Skeletal muscle satellite cell (primary cell): Measurements from ENCODE around the gene GRIN2B. TPM values are rescaled to one million over a fixed set of nuclear protein-coding genes. Genes with fewer than 3 reads are reported as not detected.

Experiments used
- H3K27me3 ChIP-seq: 2 replicates; pipeline ENCODE4 v1.7.0; 2013; ENCODE audit warnings: low read length; ENCODE audit not compliant: control insufficient read depth, insufficient read depth
- H3K36me3 ChIP-seq: 2 replicates; pipeline ENCODE4 v1.7.0; 2013; ENCODE audit warnings: mild to moderate bottlenecking, control low read depth, low read length; ENCODE audit not compliant: insufficient read depth
- H3K4me1 ChIP-seq: 2 replicates; pipeline ENCODE4 v1.7.0; 2013; ENCODE audit warnings: low read length; ENCODE audit not compliant: control insufficient read depth, insufficient read depth
- H3K4me2 ChIP-seq: 2 replicates; pipeline ENCODE4 v1.7.0; 2013; ENCODE audit warnings: mild to moderate bottlenecking, low read length
- H3K4me3 ChIP-seq: 2 replicates; pipeline ENCODE4 v1.7.0; 2013; ENCODE audit warnings: low read length
- H3K9ac ChIP-seq: 2 replicates; pipeline ENCODE4 v1.7.0; 2013; ENCODE audit warnings: mild to moderate bottlenecking, low read depth, low read length, moderate library complexity
- H3K9me3 ChIP-seq: replicated peaks from 2 replicates; pipeline ENCODE4 v1.7.0; 2013; ENCODE audit warnings: mild to moderate bottlenecking, control low read depth, low read length
- total RNA-seq: library from RNA; depleted of rRNA; stranded (reverse); fragments of >200 nt; gene quantifications from 2 replicates; pipeline ENCODE4 v1.2.3, GENCODE V29; 2012; rRNA removed

GRIN2B gene
- total RNA-seq: not detected in 2 replicates

GRCh38 chr12:13981296-13981962, at the start of gene GRIN2B:
Gene GRIN2B (minus strand): TSS chr12:13981602. CDS start chr12:13866208, 115,394 bp downstream.
- Histone ChIP-seq H3K4me1 (peaks cover 3% of the 10 kb centered on the region), H3K9me3 (no peaks in the 10 kb centered on the region), H3K36me3 (no peaks in the 10 kb centered on the region), H3K4me2 (peak within 1 kb of the TSS; percentile 37), H3K27me3 (peaks cover 37% of the 10 kb centered on the region), H3K9ac (no peak within 1 kb of the TSS), H3K4me3 (no peak within 1 kb of the TSS)

- no peak overlapping the region for H3K9ac ChIP-seq
Observed at GRCh38 chr12:14026537-14026936, 45.1 kb upstream of the GRIN2B start.

GRCh38 chr12:14024591-14024990, 43.2 kb upstream of the GRIN2B start:
- no peak overlapping the region for H3K9ac ChIP-seq
- H3K9me3 ChIP-seq: no peaks in the 10 kb centered on the region
- H3K4me3 ChIP-seq: no peak overlapping the region
- H3K4me2 ChIP-seq: no peak overlapping the region
- H3K36me3 ChIP-seq: no peaks in the 10 kb centered on the region
- no peaks in the 10 kb centered on the region for H3K4me1 ChIP-seq
- no peaks in the 10 kb centered on the region for H3K27me3 ChIP-seq

More at GRCh38 chr12:14026537-14026936, 45.1 kb upstream of the GRIN2B start:
- no peaks in the 10 kb centered on the region for H3K9me3 ChIP-seq
- H3K4me3 ChIP-seq: no peak overlapping the region
- H3K36me3 ChIP-seq: no peaks in the 10 kb centered on the region
- no peaks in the 10 kb centered on the region for H3K4me1 ChIP-seq
- H3K27me3 ChIP-seq: no peaks in the 10 kb centered on the region
- H3K4me2 ChIP-seq: no peak overlapping the region

DNA sequence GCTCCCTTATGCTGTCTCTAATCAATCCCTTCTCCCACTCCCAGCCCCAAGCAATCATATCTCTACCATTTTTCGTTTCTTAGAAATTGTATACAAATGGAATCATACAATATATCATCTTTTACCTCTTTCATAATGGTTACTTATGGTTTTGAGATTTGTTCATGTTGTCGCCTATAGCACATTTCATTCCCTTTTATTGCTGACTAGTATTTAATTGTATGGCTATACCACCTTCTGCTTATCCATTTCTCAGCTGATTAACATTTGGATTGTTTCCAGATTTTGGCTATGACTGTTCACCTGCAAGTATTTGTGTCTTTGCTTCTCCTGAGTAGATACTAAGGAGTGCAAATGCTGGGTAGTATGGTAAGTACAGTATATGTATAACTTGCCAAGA, 36.7 kb upstream of the GRIN2B start:
- no peaks in the 10 kb centered on the region for H3K27me3 ChIP-seq
- H3K36me3 ChIP-seq: no peaks in the 10 kb centered on the region
- H3K9me3 ChIP-seq: no peaks in the 10 kb centered on the region
- H3K4me3 ChIP-seq: no peak overlapping the region
- H3K9ac ChIP-seq: no peak overlapping the region
- H3K4me2 ChIP-seq: no peak overlapping the region
- H3K4me1 ChIP-seq: no peaks in the 10 kb centered on the region

DNA sequence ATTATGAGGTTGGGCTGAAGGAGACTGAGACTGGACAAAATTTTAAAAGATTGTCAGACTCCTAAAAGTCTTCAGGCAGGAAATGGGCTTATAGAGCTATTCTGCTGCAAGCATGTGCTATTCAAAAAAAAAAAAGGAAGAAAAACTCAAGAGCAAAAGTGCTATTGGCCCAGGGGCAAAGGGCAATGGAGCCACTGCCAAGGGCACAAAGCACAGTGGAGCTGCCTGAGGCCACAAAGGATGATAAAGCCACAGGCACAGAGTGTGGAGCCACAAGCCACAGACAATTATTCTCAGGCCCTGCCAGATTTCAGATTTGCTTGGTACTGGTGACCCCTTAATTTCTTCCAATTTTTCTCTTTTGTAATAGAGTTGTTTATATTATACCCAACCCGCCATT, 29.6 kb upstream of the GRIN2B start:
- H3K9ac ChIP-seq: no peak overlapping the region
- H3K4me1 ChIP-seq: no peaks in the 10 kb centered on the region
- no peaks in the 10 kb centered on the region for H3K9me3 ChIP-seq
- no peak overlapping the region for H3K4me2 ChIP-seq
- H3K36me3 ChIP-seq: no peaks in the 10 kb centered on the region
- H3K4me3 ChIP-seq: no peak overlapping the region
- H3K27me3 ChIP-seq: no peaks in the 10 kb centered on the region

DNA sequence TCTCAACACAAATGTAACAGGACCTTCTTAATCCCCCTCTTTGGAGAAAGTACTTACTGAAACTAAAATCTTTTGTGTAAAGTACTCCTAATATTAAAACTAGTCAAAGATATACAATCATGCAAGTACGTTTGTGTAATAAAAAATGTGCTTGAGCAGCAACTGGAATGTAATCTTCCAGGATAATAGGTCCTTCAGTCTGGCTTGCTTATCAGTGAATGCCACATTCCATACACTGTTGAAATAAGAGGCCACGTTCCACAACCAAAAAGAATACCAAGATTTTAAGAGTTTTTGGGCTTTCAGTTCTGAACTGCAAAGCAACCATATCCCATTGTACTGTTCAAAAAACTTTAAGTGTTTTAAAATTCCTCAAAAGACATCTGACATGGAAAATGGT, 26.2 kb upstream of the GRIN2B start:
- H3K4me2 ChIP-seq: no peak overlapping the region
- no peaks in the 10 kb centered on the region for H3K4me1 ChIP-seq
- H3K36me3 ChIP-seq: no peaks in the 10 kb centered on the region
- H3K27me3 ChIP-seq: no peaks in the 10 kb centered on the region
- no peak overlapping the region for H3K9ac ChIP-seq
- no peak overlapping the region for H3K4me3 ChIP-seq
- no peaks in the 10 kb centered on the region for H3K9me3 ChIP-seq

DNA sequence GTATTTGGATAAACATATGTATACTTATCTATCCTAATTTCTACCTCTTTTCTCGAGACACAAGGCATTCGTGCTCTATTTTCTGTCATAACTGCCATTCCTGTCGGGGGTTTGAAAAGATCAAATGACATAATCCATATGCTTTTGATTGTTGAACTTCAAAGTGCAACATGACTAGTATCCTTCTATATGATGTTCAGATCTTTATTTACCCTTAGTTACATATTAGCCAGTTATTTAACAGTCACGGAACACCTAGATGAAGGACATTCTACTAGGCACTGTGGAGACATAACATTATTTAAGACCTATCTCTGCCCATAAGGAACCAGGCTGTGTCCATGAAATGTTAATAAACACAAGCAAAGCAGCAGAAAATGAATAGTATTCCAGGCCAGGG, 11.2 kb upstream of the GRIN2B start:
- Histone ChIP-seq H3K9ac (no peak overlapping the region), H3K4me1 (no peaks in the 10 kb centered on the region), H3K27me3 (no peaks in the 10 kb centered on the region), H3K36me3 (no peaks in the 10 kb centered on the region), H3K4me2 (no peak overlapping the region), H3K9me3 (no peaks in the 10 kb centered on the region), H3K4me3 (no peak overlapping the region)

GRCh38 chr12:13992106-13992505, 10.7 kb upstream of the GRIN2B start:
- no peak overlapping the region for H3K4me3 ChIP-seq
- no peaks in the 10 kb centered on the region for H3K9me3 ChIP-seq
- no peak overlapping the region for H3K4me2 ChIP-seq
- H3K9ac ChIP-seq: no peak overlapping the region
- no peaks in the 10 kb centered on the region for H3K36me3 ChIP-seq
- no peaks in the 10 kb centered on the region for H3K4me1 ChIP-seq
- no peaks in the 10 kb centered on the region for H3K27me3 ChIP-seq

DNA sequence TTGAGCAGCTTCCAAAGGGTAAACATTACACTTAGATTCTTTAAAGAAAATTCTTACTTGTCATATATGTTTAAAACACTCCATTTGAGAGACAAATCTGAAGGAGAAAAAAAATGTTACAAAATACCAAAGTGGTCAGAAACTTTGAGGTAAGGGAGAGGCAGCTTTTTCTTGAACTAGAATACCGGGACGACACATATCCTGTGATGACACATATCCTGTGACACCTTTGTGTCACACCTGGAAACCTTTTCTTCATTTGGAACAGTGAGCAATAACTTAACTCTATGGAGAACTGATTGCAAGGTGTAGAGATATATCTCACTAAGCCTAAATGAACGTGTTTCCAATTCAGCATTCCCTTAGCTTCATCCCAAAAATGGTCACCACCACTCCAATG, 4.6 kb upstream of the GRIN2B start:
- Histone ChIP-seq H3K9me3 (no peaks in the 10 kb centered on the region), H3K9ac (no peak overlapping the region), H3K4me2 (no peak overlapping the region), H3K27me3 (peaks cover 17% of the 10 kb centered on the region), H3K4me1 (peaks cover 3% of the 10 kb centered on the region), H3K36me3 (no peaks in the 10 kb centered on the region), H3K4me3 (no peak overlapping the region)

- H3K36me3 ChIP-seq: no peaks in the 10 kb centered on the region
- no peaks in the 10 kb centered on the region for H3K9me3 ChIP-seq
- no peak overlapping the region for H3K4me2 ChIP-seq
- peaks cover 3% of the 10 kb centered on the region for H3K4me1 ChIP-seq
- H3K9ac ChIP-seq: no peak overlapping the region
- H3K4me3 ChIP-seq: no peak overlapping the region
- H3K27me3 ChIP-seq: peaks cover 37% of the 10 kb centered on the region
Observed at GRCh38 chr12:13981990-13982389, 588 bp upstream of the GRIN2B start.

- Histone ChIP-seq H3K27me3 (peaks cover 37% of the 10 kb centered on the region), H3K4me1 (peaks cover 3% of the 10 kb centered on the region), H3K9ac (no peak overlapping the region), H3K36me3 (no peaks in the 10 kb centered on the region), H3K4me2 (peak overlapping the region; percentile 37), H3K9me3 (no peaks in the 10 kb centered on the region), H3K4me3 (no peak overlapping the region)
Observed at GRCh38 chr12:13980538-13981295, 685 bp downstream of the GRIN2B start.
